ENCODE results near the gene EPHB6.

DNA sequence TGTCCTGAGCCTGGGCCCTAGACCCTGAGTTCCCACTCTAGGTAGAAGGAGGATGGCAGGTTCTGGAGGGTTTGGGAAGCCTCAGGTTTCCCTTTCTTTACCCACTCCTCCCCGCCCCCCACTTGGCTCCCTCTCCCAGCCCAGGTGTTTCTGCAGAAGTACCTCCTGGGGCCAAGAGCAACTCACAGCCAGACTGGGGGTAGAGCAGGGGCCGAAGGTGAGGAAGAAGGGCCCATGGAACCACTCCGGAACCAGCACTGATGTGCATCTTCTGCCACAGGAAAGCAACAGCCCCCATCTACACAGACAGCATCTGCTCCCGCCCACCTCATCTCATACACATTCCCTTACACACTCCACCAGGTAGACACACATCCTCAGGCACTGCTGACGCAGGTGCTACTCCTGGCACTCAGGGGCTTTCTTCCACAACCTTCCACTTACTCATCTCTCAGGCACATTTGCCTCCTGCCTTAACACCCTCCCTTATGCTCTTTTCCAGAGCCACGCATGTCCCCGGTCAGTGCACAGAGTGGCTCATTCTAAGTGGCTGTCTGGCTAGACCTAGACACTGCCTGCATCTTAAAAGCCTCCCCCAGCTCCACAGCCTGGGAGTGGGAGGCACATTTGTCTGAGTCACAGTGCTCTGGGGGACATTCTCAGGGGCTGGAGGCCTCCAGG lies 1.8 kb downstream of the EPHB6 start:
- TF ChIP-seq, protein P1, sequence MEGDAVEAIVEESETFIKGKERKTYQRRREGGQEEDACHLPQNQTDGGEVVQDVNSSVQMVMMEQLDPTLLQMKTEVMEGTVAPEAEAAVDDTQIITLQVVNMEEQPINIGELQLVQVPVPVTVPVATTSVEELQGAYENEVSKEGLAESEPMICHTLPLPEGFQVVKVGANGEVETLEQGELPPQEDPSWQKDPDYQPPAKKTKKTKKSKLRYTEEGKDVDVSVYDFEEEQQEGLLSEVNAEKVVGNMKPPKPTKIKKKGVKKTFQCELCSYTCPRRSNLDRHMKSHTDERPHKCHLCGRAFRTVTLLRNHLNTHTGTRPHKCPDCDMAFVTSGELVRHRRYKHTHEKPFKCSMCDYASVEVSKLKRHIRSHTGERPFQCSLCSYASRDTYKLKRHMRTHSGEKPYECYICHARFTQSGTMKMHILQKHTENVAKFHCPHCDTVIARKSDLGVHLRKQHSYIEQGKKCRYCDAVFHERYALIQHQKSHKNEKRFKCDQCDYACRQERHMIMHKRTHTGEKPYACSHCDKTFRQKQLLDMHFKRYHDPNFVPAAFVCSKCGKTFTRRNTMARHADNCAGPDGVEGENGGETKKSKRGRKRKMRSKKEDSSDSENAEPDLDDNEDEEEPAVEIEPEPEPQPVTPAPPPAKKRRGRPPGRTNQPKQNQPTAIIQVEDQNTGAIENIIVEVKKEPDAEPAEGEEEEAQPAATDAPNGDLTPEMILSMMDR (IDR thresholded peaks at IDR 0.05) = no peak
- TF ChIP-seq POLR2A (IDR thresholded peaks at IDR 0.05) = no peak
